ENCODE data around the gene WFDC2. TPM values are rescaled to one million over a fixed set of nuclear protein-coding genes. Genes with fewer than 3 reads are reported as not detected.
A peak's percentile ranks its signal among the peaks of the same experiment; 100 is the strongest.

The WFDC2 gene
- total and polyA plus RNA-seq, 2 of the 4 experiments (the other 2 are of a cell fraction): not detected

DNA sequence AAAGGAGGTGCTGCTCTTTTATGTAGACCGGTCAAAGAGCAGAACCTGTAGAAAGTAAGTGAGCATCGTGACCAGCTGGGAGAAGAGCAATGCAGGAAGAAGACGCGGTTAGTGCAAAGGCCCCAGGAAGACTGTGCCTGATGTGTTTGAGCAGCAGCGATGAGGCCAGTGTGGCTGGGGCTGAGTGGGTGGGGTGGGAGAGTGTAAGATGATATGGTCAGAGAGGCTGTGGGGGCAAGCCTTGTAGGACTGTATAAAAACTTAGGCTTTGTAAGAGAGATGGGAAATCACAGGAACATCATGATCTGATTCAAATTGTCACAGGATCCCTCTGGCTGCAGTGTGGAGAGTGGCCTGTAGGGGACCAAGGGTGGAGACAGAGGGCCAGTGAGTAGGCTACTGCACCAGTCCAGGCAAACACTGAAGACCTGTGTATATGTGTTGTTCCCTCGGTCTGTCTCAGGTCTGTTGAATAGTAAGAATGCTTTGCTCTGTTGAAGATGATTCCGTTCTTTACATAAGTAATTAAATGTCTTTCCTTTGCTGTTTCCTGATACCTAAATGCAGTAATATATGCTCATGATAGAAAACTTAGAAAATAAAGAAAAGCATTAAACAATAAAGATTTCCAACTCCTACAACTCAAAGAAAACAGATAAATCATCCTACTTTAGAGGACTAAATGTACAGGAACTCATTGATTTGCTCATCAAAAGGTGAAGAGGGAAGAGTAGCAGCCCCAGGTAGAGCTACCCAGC lies 23.6 kb upstream of the WFDC2 start:
- Histone ChIP-seq H2BK120ac (ENCODE audit: low read depth, low read length) (no peak overlapping the region), H2BK15ac (ENCODE audit: low read depth, low read length) (no peak overlapping the region), H3K56ac (ENCODE audit: extremely low read depth, insufficient read depth, low read length) (no peak overlapping the region), H3K4me1 (ENCODE audit: control insufficient read depth, insufficient read depth, low read length) (no peaks in the 10 kb centered on the region), H3K27ac (ENCODE audit: insufficient read depth, low read length) (no peak overlapping the region), H3K79me1 (ENCODE audit: low read depth in 1 of 2, low read length in 2 of 2) (no peaks in the 10 kb centered on the region), H2AK5ac (ENCODE audit: low read depth, low read length) (no peak overlapping the region), H3K18ac (ENCODE audit: low read depth, low read length) (no peak overlapping the region), H3K9ac (ENCODE audit: low read depth, low read length) (no peak overlapping the region), H3K23ac (ENCODE audit: low read depth, low read length) (no peak overlapping the region), H3K9me1 (ENCODE audit: insufficient read depth, low read length) (no peaks in the 10 kb centered on the region), H4K91ac (ENCODE audit: insufficient read depth, low read depth, low read length) (no peak overlapping the region), H4K20me1 (ENCODE audit: insufficient read depth, low read length) (no peaks in the 10 kb centered on the region), H3K27me3 (ENCODE audit: control insufficient read depth, insufficient read depth, low read length) (peaks cover 19% of the 10 kb centered on the region), H2BK20ac (ENCODE audit: low read depth, low read length) (no peak overlapping the region), H3K9me3 (ENCODE audit: control insufficient read depth, insufficient read depth, low read length) (no peaks in the 10 kb centered on the region), H4K5ac (ENCODE audit: low read depth, low read length) (no peak overlapping the region), H3K36me3 (ENCODE audit: control insufficient read depth, insufficient read depth, low read length) (no peaks in the 10 kb centered on the region), H2AK9ac (replicated peaks; ENCODE audit: low read depth, low read length, poor library complexity) (no peak overlapping the region), H2BK5ac (ENCODE audit: low read depth, low read length, poor library complexity, severe bottlenecking) (no peak overlapping the region), H3K14ac (replicated peaks; ENCODE audit: low read depth, low read length) (no peak overlapping the region), H2AFZ (replicated peaks; ENCODE audit: low read length, poor library complexity) (no peak overlapping the region), H3K4ac (ENCODE audit: low read depth, low read length) (no peak overlapping the region), H3K4me2 (ENCODE audit: low read depth, low read length) (no peak overlapping the region), H3K4me3 (ENCODE audit: insufficient read depth, low read depth, low read length) (no peak overlapping the region), H4K8ac (ENCODE audit: low read depth in 2 of 2, low read length in 2 of 2) (no peak overlapping the region)
- in situ Hi-C loops (cut with MboI; ENCODE audit: low sequenced_read_pairs): no loop called here
- no peak for DNase-seq
- intact Hi-C loops (cut with micrococcal nuclease): no loop called here
- ChIA-PET POLR2A (ENCODE audit: unreplicated experiment) (no interaction called here), CTCF (interaction anchor here (0.6 to 1.8 kb wide), 5 partner anchors 9 to 305 kb away, joined by 3 to 7 read pairs (median 4); no protein-coding TSS in a partner anchor)
- TF ChIP-seq MXI1 (IDR thresholded peaks at IDR 0.05; ENCODE audit: borderline replicate concordance, low read depth, low read length) (no peak), SMC3 (IDR thresholded peaks at IDR 0.05; ENCODE audit: low read depth, low read length) (no peak), FOS (IDR thresholded peaks at IDR 0.05; ENCODE audit: low read depth, low read length) (no peak), MAFK (IDR thresholded peaks at IDR 0.05; ENCODE audit: low read depth, low read length) (no peak), BHLHE40 (IDR thresholded peaks at IDR 0.05; ENCODE audit: low read depth, low read length) (no peak)
- TF ChIP-seq, protein P1, sequence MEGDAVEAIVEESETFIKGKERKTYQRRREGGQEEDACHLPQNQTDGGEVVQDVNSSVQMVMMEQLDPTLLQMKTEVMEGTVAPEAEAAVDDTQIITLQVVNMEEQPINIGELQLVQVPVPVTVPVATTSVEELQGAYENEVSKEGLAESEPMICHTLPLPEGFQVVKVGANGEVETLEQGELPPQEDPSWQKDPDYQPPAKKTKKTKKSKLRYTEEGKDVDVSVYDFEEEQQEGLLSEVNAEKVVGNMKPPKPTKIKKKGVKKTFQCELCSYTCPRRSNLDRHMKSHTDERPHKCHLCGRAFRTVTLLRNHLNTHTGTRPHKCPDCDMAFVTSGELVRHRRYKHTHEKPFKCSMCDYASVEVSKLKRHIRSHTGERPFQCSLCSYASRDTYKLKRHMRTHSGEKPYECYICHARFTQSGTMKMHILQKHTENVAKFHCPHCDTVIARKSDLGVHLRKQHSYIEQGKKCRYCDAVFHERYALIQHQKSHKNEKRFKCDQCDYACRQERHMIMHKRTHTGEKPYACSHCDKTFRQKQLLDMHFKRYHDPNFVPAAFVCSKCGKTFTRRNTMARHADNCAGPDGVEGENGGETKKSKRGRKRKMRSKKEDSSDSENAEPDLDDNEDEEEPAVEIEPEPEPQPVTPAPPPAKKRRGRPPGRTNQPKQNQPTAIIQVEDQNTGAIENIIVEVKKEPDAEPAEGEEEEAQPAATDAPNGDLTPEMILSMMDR (conservative IDR thresholded peaks at IDR 0.05; ENCODE audit: low read depth, low read length): peak; percentile 35
- BruUV-seq (replicated peaks): no TSS peak
- ATAC-seq (ENCODE audit: low read depth): peak; percentile 75
- WGBS, 2 experiments (ENCODE audit: extremely low coverage in 2 of 2, insufficient read length in 1 of 2): 56% methylated on average over 4 of the region's 7 CpGs; no CpG with 5 or more reads in 1 of the 2 experiments
- dilution Hi-C loops (cut with HindIII; ENCODE audit: low sequenced_read_pairs, unreplicated experiment): no loop called here

Measured in IMR-90 (cell line).